Right lobe of liver (tissue), 4 donors: ENCODE results near the gene HPDL.
"Not testable (repeated sequence)": the region's sequence is repeated elsewhere in the genome, so short reads cannot be mapped to it uniquely, and the experiment has no call there.

Experiments
- POLR2A ChIP-seq: fragments of 450-650 bp; IDR thresholded peaks from one replicate; pipeline ENCODE4 v1.6.1; 2017; ENCODE audit warnings: antibody characterized with exemption, mild to moderate bottlenecking
- TF ChIP-seq, protein P1 (sequence below), 4 donors: fragments of 200-600 bp in 3 of 4; fragments of 450-650 bp in 1 of 4; IDR thresholded peaks; one replicate each; pipeline versions ENCODE4 v1.5.1 to v1.8.0; 2016 to 2022; ENCODE audit warnings: antibody characterized with exemption in 4 of 4, mild to moderate bottlenecking in 2 of 4
- donor health status: DM: no; HTN: no; CAD: no.
- donor health status: DM: no; HTN: no; CAD: no.
- donor health status: DM: no; HTN: yes; CAD: no.

DNA sequence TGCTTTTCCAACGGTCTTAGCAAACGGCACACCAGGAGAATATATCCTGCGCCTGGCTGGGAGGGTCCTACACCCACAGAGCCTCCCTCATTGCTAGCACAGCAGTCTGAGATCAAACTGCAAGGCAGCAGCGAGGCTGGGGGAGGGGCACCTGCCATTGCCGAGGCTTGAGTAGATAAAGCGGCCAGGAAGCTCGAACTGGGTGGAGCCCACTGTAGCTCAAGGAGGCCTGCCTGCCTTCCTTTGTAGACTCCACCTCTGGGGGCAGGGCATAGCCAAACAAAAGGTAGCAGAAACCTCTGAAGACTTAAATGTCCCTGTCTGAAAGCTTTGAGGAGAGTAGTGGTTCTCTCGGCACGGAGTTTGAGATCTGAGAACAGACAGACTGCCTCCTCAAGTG lies 41.8 kb upstream of the HPDL start:
- TF ChIP-seq, protein P1, sequence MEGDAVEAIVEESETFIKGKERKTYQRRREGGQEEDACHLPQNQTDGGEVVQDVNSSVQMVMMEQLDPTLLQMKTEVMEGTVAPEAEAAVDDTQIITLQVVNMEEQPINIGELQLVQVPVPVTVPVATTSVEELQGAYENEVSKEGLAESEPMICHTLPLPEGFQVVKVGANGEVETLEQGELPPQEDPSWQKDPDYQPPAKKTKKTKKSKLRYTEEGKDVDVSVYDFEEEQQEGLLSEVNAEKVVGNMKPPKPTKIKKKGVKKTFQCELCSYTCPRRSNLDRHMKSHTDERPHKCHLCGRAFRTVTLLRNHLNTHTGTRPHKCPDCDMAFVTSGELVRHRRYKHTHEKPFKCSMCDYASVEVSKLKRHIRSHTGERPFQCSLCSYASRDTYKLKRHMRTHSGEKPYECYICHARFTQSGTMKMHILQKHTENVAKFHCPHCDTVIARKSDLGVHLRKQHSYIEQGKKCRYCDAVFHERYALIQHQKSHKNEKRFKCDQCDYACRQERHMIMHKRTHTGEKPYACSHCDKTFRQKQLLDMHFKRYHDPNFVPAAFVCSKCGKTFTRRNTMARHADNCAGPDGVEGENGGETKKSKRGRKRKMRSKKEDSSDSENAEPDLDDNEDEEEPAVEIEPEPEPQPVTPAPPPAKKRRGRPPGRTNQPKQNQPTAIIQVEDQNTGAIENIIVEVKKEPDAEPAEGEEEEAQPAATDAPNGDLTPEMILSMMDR (IDR thresholded peaks at IDR 0.05) = not testable (repeated sequence)
- not testable (repeated sequence) for TF ChIP-seq POLR2A
